HCT116 (cell line): ENCODE results near the gene YTHDC2. TPM values are rescaled to one million over a fixed set of nuclear protein-coding genes. Genes with fewer than 3 reads are reported as not detected.

Source experiments
- ATAC-seq: fragments of 200-7000 bp; cut with Tn5 transposase; 2 replicates; pipeline ENCODE4 v1.9.1; 2020; ENCODE audit warnings: mild to moderate bottlenecking, moderate library complexity
- BruUV-seq: library from RNA; stranded (reverse); fragments of 400-500 nt; replicated peaks from 2 replicates; lab custom pipeline; 2021; lab: Mats Ljungman, UMichigan
- CTCF ChIA-PET: fragments of 300-600 bp; sonication (Branson Sonifier 250); formaldehyde crosslinking; loops from one replicate; lab custom pipeline; 2021; ENCODE audit warnings: antibody characterized with exemption; lab: Charles Lee
- POLR2A ChIA-PET: fragments of 300-600, 350-600 bp; sonication (Branson Sonifier 250); formaldehyde crosslinking; loops from one replicate; lab custom pipeline; 2021; ENCODE audit warnings: antibody characterized with exemption; lab: Charles Lee
- RAD21 ChIA-PET, 2 experiments: fragments of 300-600 bp; sonication (Branson Sonifier 250); formaldehyde crosslinking; loops; one replicate each; lab custom pipeline; 2023; ENCODE audit warnings: low total read pairs in 2 of 2; ENCODE audit not compliant: uncharacterized antibody in 2 of 2, unreplicated experiment in 2 of 2, low non-redundant PET in 1 of 2; lab: Charles Lee
- DNase-seq: peaks from one replicate; pipeline ENCODE4 v3.0.0-alpha.2; 2010; ENCODE audit warnings: low read depth, low spot score
- H2AFZ ChIP-seq: fragments of 200-600 bp; shearing (Covaris generic), sonication (generic); 2 replicates; pipeline ENCODE4 v1.6.1; 2017; ENCODE audit warnings: low read depth, mixed run types, mixed read lengths, antibody characterized with exemption, low read length; ENCODE audit not compliant: poor library complexity, severe bottlenecking
- H3K27ac ChIP-seq: 2 replicates; pipeline ENCODE4 v1.5.1; 2012; ENCODE audit warnings: low read depth, low read length
- H3K27me3 ChIP-seq: fragments of 200-600 bp; sonication (generic); 2 replicates; pipeline ENCODE4 v1.6.1; 2016; ENCODE audit warnings: mixed run types, low read length, mixed read lengths; ENCODE audit not compliant: insufficient read depth
- H3K36me3 ChIP-seq, 2 experiments: fragments of 200-500 bp in 1 of 2; fragments of 200-600 bp in 1 of 2; sonication (Bioruptor generic) in 1 of 2; sonication (generic) in 1 of 2; 2 replicates each; pipeline versions ENCODE4 v1.5.1 to v1.6.1; 2014 to 2016; ENCODE audit warnings: low read length in 2 of 2, inconsistent platforms in 1 of 2, mixed read lengths in 1 of 2, mixed run types in 1 of 2; ENCODE audit not compliant: insufficient read depth in 2 of 2, control insufficient read depth in 1 of 2
- H3K4me1 ChIP-seq, 2 experiments: fragments of 200-600 bp in 1 of 2; sonication (generic) in 1 of 2; 2 replicates each; pipeline versions ENCODE4 v1.5.1 to v1.6.1; 2012 to 2017; ENCODE audit warnings: low read length in 2 of 2, inconsistent platforms in 1 of 2, mild to moderate bottlenecking in 1 of 2, mixed read lengths in 1 of 2, mixed run types in 1 of 2, moderate library complexity in 1 of 2; ENCODE audit not compliant: insufficient read depth in 2 of 2, control insufficient read depth in 1 of 2
- H3K4me2 ChIP-seq: fragments of 200-600 bp; sonication (generic); 2 replicates; pipeline ENCODE4 v1.6.1; 2017; ENCODE audit warnings: mixed run types, low read length, mixed read lengths
- H3K4me3 ChIP-seq, 2 experiments: fragments of 200-600 bp in 1 of 2; sonication (generic) in 1 of 2; replicated peaks in 1 of 2; 2 replicates each; pipeline ENCODE4 v1.5.1; 2011 to 2016; ENCODE audit warnings: low read length in 2 of 2, control low read depth in 1 of 2, low read depth in 1 of 2, mild to moderate bottlenecking in 1 of 2, mixed read lengths in 1 of 2, mixed run types in 1 of 2
- H3K79me2 ChIP-seq: fragments of 200-600 bp; sonication (generic); 2 replicates; pipeline ENCODE4 v1.6.1; 2017; ENCODE audit warnings: mild to moderate bottlenecking, mixed run types, low read length, moderate library complexity, mixed read lengths; ENCODE audit not compliant: insufficient read depth
- H3K9ac ChIP-seq: fragments of 200-600 bp; sonication (generic); 2 replicates; pipeline ENCODE4 v1.6.1; 2016; ENCODE audit warnings: low read length, mixed read lengths
- H3K9me2 ChIP-seq: fragments of 200-600 bp; sonication (generic), shearing (Covaris generic); 2 replicates; pipeline ENCODE4 v1.6.1; 2017; ENCODE audit warnings: mixed run types, mild to moderate bottlenecking, moderate library complexity; ENCODE audit not compliant: insufficient read depth
- H3K9me3 ChIP-seq, 2 experiments: fragments of 200-500 bp in 1 of 2; fragments of 200-600 bp in 1 of 2; sonication (Bioruptor generic) in 1 of 2; sonication (generic) in 1 of 2; 2 replicates each; pipeline ENCODE4 v1.6.1; 2014 to 2017; ENCODE audit warnings: low read length in 2 of 2, mixed read lengths in 2 of 2, inconsistent platforms in 1 of 2, low read depth in 1 of 2, mild to moderate bottlenecking in 1 of 2, mixed run types in 1 of 2, moderate library complexity in 1 of 2; ENCODE audit not compliant: control insufficient read depth in 1 of 2, insufficient read depth in 1 of 2
- H4K20me1 ChIP-seq: fragments of 200-600 bp; sonication (generic), shearing (Covaris generic); 2 replicates; pipeline ENCODE4 v1.6.1; 2017; ENCODE audit warnings: mixed run types, mild to moderate bottlenecking, moderate library complexity; ENCODE audit not compliant: insufficient read depth
- CEBPB ChIP-seq: IDR thresholded peaks from 2 replicates; pipeline ENCODE4 v1.6.1; 2012; ENCODE audit warnings: low read depth
- ELF1 ChIP-seq: IDR thresholded peaks from 2 replicates; pipeline ENCODE4 v1.6.1; 2012; ENCODE audit warnings: low read depth, borderline replicate concordance
- EZH2 ChIP-seq: fragments of 200-600 bp; sonication (generic); IDR thresholded peaks from 2 replicates; pipeline ENCODE4 v1.6.1; 2017; ENCODE audit warnings: antibody characterized with exemption, mixed run types
- POLR2AphosphoS5 ChIP-seq: IDR thresholded peaks from 2 replicates; pipeline ENCODE4 v1.6.1; 2011; ENCODE audit warnings: mild to moderate bottlenecking, low read depth, low read length, moderate library complexity
- RAD21 ChIP-seq: IDR thresholded peaks from 2 replicates; pipeline ENCODE4 v1.6.1; 2012; ENCODE audit warnings: low read depth, mild to moderate bottlenecking
- TCF7L2 ChIP-seq: IDR thresholded peaks from 2 replicates; pipeline ENCODE4 v1.7.0; 2011; ENCODE audit warnings: borderline replicate concordance, inconsistent platforms; ENCODE audit not compliant: insufficient read depth, insufficient read length; ENCODE audit errors: extremely low read depth
- ZFX ChIP-seq: fragments of 450-650 bp; IDR thresholded peaks from 2 replicates; pipeline ENCODE4 v1.6.1; 2017
- intact Hi-C: fragments of 100-400 bp; cut with micrococcal nuclease; formaldehyde crosslinking; loops from 2 replicates; pipeline ENCODE4 v1.10.0; 2022
- total RNA-seq: library from RNA; stranded (reverse); gene quantifications from one replicate; pipeline ENCODE4 v1.2.1, GENCODE V29; 2021; ENCODE audit not compliant: unreplicated experiment
- TF ChIP-seq, protein P1 (sequence below): IDR thresholded peaks from 2 replicates; pipeline ENCODE4 v1.6.1; 2011; ENCODE audit warnings: mild to moderate bottlenecking, low read length, moderate library complexity; ENCODE audit not compliant: insufficient replicate concordance; ENCODE audit errors: extremely low read depth

The YTHDC2 gene
- total RNA-seq, 1 experiment from 2014 or later: 22.2 TPM

- no peaks in the 10 kb centered on the region for H3K9me2 ChIP-seq
- no peaks in the 10 kb centered on the region for H4K20me1 ChIP-seq
- H3K4me3 ChIP-seq: no peak overlapping the region
- DNase-seq (no peak), ATAC-seq (no peak)
- no peak overlapping the region for H3K9ac ChIP-seq
- no peak overlapping the region for H2AFZ ChIP-seq
- no peaks in the 10 kb centered on the region for H3K9me3 ChIP-seq
- no peak overlapping the region for H3K4me2 ChIP-seq
- no peaks in the 10 kb centered on the region for H3K79me2 ChIP-seq
- intact Hi-C loops: loop anchor here (5.0 kb wide), 1 partner anchor 96 kb away; the partner anchor contains the start of gene YTHDC2
- no peaks in the 10 kb centered on the region for H3K36me3 ChIP-seq
- CTCF ChIA-PET: interaction anchor here (2.1 kb wide), 1 partner anchor 271 kb away, joined by 6 read pairs; no protein-coding TSS in a partner anchor
- no peak for TF ChIP-seq ZFX
- TF ChIP-seq POLR2AphosphoS5: no peak
- TF ChIP-seq ELF1: no peak
- TF ChIP-seq RAD21: no peak
- no peak for TF ChIP-seq CEBPB
- TF ChIP-seq, protein P1, sequence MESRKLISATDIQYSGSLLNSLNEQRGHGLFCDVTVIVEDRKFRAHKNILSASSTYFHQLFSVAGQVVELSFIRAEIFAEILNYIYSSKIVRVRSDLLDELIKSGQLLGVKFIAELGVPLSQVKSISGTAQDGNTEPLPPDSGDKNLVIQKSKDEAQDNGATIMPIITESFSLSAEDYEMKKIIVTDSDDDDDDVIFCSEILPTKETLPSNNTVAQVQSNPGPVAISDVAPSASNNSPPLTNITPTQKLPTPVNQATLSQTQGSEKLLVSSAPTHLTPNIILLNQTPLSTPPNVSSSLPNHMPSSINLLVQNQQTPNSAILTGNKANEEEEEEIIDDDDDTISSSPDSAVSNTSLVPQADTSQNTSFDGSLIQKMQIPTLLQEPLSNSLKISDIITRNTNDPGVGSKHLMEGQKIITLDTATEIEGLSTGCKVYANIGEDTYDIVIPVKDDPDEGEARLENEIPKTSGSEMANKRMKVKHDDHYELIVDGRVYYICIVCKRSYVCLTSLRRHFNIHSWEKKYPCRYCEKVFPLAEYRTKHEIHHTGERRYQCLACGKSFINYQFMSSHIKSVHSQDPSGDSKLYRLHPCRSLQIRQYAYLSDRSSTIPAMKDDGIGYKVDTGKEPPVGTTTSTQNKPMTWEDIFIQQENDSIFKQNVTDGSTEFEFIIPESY: no peak
- TF ChIP-seq EZH2: no peak
- TF ChIP-seq TCF7L2: no peak
- no peak overlapping the region for H3K27ac ChIP-seq
- RAD21 ChIA-PET: no interaction called here
- no TSS peak for BruUV-seq
- POLR2A ChIA-PET: interaction anchor here (0.7 kb wide), 1 partner anchor 594 kb away, joined by 3 read pairs; no protein-coding TSS in a partner anchor
- peaks cover 0 to 8% of the 10 kb centered on the region in 2 experiments; a peak in 1 of 4 replicates for H3K4me1 ChIP-seq
- no peaks in the 10 kb centered on the region for H3K27me3 ChIP-seq
Measured at GRCh38 chr5:113608113-113608596, 94.7 kb downstream of the YTHDC2 start.
